Ishikawa (cell line): Measurements from ENCODE around the gene RAB17.

Experiments
- CEBPB ChIP-seq: IDR thresholded peaks from 2 replicates; pipeline ENCODE4 v1.6.1; 2012
- CREB1 ChIP-seq: IDR thresholded peaks from 2 replicates; pipeline ENCODE4 v1.6.1; 2012; ENCODE audit warnings: low read depth
- EGR1 ChIP-seq: IDR thresholded peaks from 2 replicates; pipeline ENCODE4 v1.6.1; 2012
- EP300 ChIP-seq: IDR thresholded peaks from 2 replicates; pipeline ENCODE4 v1.6.1; 2012; ENCODE audit warnings: borderline replicate concordance
- FOXM1 ChIP-seq: IDR thresholded peaks from 2 replicates; pipeline ENCODE4 v1.6.1; 2012; ENCODE audit warnings: low read depth, borderline replicate concordance
- NFIC ChIP-seq: IDR thresholded peaks from 2 replicates; pipeline ENCODE4 v1.6.1; 2012
- RAD21 ChIP-seq: IDR thresholded peaks from 2 replicates; pipeline ENCODE4 v1.6.1; 2012; ENCODE audit warnings: low read depth
- TAF1 ChIP-seq: IDR thresholded peaks from 2 replicates; pipeline ENCODE4 v1.6.1; 2012; ENCODE audit warnings: low read depth, mild to moderate bottlenecking
- TCF12 ChIP-seq: IDR thresholded peaks from 2 replicates; pipeline ENCODE4 v1.6.1; 2012; ENCODE audit warnings: low read depth
- TEAD4 ChIP-seq: IDR thresholded peaks from 2 replicates; pipeline ENCODE4 v1.6.1; 2012
- YY1 ChIP-seq: IDR thresholded peaks from 2 replicates; pipeline ENCODE4 v1.6.1; 2012; ENCODE audit warnings: low read depth
- ZBTB7A ChIP-seq: IDR thresholded peaks from 2 replicates; pipeline ENCODE4 v1.6.1; 2012; ENCODE audit warnings: low read depth
- TF ChIP-seq, protein P1 (sequence below): IDR thresholded peaks from 2 replicates; pipeline ENCODE4 v1.6.1; 2012; ENCODE audit warnings: low read depth, mild to moderate bottlenecking
- TF ChIP-seq, protein P2 (sequence below): IDR thresholded peaks from 2 replicates; pipeline ENCODE4 v1.6.1; 2012
- TF ChIP-seq, protein P3 (sequence below): IDR thresholded peaks from 2 replicates; pipeline ENCODE4 v1.6.1; 2012

Gene RAB17

DNA sequence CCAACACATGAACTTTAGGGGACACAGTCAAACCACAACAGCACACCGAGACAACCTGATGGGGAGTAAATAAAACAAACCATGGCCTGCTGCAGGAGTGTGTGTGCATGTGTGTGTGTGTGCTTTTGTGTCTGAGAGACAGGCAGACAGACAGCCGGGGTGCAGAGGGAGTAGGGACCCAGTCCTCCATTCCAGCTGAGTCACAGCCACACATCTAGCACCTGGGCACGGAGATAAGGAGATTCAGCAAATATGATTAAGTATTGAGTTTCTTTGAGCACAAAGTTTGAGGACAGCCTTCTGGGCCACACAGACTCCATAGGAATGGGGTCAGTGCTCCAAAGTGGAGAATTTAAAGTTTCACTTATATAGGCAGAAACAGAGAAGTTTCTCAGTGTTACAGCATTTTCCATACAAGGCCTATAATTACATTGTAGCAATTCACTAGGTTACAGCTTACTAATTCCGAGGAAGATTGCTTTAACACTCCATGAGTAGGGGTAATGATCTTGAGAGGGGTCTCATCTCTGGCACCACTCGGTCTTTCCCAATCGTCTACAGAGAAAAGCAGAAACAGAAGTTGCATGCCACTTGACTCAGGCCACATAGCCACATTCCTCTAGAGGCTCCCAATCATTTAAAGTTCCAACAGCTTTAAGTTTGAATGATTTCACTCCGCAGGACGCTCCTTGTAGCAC, 55.0 kb downstream of the RAB17 start:
- no peak for TF ChIP-seq RAD21
- no peak for TF ChIP-seq TEAD4
- TF ChIP-seq, protein P1, sequence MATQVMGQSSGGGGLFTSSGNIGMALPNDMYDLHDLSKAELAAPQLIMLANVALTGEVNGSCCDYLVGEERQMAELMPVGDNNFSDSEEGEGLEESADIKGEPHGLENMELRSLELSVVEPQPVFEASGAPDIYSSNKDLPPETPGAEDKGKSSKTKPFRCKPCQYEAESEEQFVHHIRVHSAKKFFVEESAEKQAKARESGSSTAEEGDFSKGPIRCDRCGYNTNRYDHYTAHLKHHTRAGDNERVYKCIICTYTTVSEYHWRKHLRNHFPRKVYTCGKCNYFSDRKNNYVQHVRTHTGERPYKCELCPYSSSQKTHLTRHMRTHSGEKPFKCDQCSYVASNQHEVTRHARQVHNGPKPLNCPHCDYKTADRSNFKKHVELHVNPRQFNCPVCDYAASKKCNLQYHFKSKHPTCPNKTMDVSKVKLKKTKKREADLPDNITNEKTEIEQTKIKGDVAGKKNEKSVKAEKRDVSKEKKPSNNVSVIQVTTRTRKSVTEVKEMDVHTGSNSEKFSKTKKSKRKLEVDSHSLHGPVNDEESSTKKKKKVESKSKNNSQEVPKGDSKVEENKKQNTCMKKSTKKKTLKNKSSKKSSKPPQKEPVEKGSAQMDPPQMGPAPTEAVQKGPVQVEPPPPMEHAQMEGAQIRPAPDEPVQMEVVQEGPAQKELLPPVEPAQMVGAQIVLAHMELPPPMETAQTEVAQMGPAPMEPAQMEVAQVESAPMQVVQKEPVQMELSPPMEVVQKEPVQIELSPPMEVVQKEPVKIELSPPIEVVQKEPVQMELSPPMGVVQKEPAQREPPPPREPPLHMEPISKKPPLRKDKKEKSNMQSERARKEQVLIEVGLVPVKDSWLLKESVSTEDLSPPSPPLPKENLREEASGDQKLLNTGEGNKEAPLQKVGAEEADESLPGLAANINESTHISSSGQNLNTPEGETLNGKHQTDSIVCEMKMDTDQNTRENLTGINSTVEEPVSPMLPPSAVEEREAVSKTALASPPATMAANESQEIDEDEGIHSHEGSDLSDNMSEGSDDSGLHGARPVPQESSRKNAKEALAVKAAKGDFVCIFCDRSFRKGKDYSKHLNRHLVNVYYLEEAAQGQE, result no peak
- no peak for TF ChIP-seq ZBTB7A
- no peak for TF ChIP-seq CEBPB
- TF ChIP-seq FOXM1, result no peak
- no peak for TF ChIP-seq EGR1
- TF ChIP-seq YY1, result no peak
- TF ChIP-seq, protein P2, sequence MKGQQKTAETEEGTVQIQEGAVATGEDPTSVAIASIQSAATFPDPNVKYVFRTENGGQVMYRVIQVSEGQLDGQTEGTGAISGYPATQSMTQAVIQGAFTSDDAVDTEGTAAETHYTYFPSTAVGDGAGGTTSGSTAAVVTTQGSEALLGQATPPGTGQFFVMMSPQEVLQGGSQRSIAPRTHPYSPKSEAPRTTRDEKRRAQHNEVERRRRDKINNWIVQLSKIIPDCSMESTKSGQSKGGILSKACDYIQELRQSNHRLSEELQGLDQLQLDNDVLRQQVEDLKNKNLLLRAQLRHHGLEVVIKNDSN, result no peak

DNA sequence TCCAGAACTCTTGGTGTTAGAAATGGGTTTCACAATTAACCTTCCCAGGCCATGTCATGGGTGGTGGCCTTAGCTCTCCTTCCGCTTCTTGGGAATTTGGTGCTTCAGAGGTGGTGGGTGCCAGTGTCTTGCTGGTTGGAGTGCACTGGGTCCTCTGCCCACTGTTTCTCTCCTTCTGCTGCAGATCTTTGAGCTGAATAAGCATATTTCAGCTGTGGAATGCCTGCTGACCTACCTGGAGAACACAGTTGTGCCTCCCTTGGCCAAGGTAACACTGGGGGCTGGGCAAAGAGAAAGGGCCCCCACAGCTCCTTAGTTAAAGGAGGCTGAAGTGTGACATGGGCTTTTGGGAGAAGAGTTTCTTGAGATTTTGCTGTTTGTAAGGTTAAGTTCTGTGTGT, 56.2 kb downstream of the RAB17 start:
- TF ChIP-seq CREB1 (no peak), RAD21 (no peak), NFIC (no peak), CEBPB (no peak), EGR1 (no peak), TEAD4 (no peak), FOXM1 (no peak), ZBTB7A (no peak), TCF12 (no peak), TAF1 (no peak), YY1 (no peak), EP300 (no peak)
- TF ChIP-seq, protein P3, sequence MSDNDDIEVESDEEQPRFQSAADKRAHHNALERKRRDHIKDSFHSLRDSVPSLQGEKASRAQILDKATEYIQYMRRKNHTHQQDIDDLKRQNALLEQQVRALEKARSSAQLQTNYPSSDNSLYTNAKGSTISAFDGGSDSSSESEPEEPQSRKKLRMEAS, result no peak
- TF ChIP-seq, protein P1, result no peak
- TF ChIP-seq, protein P2, result no peak

DNA sequence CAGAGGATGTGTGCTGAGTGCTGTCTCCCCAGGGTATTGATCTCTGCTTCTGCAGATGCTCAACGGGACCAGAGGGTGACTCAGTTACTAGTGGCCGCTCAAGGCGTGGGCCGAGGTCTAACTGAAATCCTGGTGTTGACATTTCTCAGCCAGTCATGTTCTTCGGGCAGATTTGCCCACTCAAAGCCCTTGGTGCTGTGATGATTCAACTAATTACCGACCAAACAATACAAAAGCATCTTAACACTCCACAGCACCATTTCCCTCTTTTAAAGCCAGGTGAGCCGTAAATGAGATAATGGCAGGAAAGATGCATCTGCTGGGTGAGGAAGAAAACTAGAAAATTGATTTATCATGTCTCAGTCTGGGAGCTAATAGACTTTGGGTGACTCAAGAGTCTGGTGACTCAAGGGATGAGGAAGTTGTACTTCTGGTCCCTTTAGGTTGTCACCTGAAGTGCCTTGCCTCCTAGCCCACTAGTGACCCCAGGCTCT, 56.8 kb downstream of the RAB17 start:
- TF ChIP-seq, protein P1, result no peak
- TF ChIP-seq, protein P2, result no peak

DNA sequence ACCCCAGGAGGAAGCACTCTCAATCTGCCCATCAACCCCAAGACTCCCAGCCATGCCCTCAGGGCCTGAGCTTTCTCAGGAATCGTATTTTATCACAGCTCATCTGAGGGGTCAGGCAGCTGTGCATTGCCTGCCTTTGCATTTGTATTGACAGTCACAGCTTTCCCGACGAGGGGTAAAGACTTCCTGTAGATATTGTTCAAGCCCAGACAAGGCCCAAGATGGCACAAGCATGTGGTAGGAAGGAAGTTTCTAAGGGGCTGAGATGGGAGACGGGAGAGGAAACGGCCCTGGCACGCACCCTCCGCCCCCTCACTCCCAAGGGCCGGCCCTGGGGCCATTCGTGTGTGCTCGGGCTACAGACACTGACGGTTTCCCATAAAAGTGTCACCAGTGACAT, 58.4 kb downstream of the RAB17 start:
- TF ChIP-seq, protein P1, result no peak
- TF ChIP-seq CEBPB, result no peak
- no peak for TF ChIP-seq NFIC
- no peak for TF ChIP-seq YY1
- TF ChIP-seq, protein P2, result no peak
- no peak for TF ChIP-seq CREB1
- TF ChIP-seq, protein P3, result no peak
- TF ChIP-seq TAF1, result no peak
- no peak for TF ChIP-seq ZBTB7A
- no peak for TF ChIP-seq RAD21
- TF ChIP-seq TCF12, result no peak
- no peak for TF ChIP-seq EGR1
- TF ChIP-seq TEAD4, result no peak
- TF ChIP-seq FOXM1, result no peak
- TF ChIP-seq EP300, result no peak
